NCI-H1417 (cell line): ENCODE measurements around the gene PPP4R1.
"Not testable (repeated sequence)": the region's sequence is repeated elsewhere in the genome, so short reads cannot be mapped to it uniquely, and the experiment has no call there.

ENCODE experiments used
- DNase-seq, 3 experiments: peaks; one replicate each; lab custom pipeline; 2025; lab: John Stamatoyannopoulos, UW

The PPP4R1 gene

DNA sequence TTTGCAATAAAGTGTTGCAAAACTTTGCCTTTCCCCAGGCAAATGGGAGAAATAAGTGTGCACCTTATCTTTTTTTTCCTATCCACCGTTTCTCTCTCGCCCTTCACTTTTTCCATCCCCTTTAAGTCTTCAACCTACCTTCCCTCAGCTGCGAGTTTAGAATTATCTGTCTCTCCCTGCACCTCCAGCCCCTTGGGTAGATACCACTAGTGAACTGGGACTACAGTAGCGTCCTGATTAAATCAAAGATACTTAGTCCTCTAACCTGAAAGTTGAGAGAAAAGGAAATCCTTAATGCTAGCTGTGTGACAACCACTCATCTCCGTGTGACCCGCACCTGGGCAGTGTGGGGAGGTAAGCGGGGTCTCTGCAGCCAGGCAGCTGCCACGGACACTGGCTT is 16.1 kb upstream of the PPP4R1 start:
- DNase-seq, result no peak

DNA sequence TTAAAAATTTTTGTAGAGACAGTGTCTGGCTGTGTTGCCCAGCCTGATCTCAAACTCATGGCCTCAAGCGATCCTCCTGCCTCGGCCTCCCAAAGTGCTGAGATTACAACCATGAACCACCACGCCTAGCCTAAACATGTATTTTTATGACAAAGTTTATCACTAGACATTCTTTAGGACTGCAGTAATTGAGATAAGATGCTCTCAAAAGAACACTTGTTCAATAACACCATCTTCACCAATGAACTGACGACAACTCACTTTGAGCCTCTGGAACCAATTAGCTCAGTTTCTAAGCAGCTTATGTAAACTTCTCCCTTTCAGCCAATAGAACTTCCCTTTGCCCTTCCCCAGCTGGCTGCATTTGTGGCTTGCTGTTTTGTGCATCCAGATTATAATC is 15.3 kb upstream of the PPP4R1 start:
- no peak for DNase-seq

DNA sequence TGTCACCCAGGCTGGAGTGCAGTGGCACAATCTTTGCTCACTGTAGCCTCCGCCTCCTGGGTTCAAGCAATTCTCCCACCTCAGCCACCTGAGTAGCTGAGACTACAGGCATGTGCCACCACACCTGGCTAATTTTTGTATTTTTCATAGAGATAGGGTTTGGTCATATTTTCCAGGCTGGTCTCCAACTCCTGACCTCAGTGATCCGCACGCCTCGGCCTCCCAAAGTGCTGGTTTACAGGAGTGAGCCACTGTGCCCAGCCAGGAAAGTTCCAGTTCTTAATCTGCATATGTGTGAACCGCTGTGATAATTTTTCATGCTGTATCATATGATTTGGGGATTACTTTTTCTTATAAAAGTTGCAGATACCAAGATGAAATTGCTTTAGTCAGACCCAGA is 14.6 kb upstream of the PPP4R1 start:
- no peak for DNase-seq

DNA sequence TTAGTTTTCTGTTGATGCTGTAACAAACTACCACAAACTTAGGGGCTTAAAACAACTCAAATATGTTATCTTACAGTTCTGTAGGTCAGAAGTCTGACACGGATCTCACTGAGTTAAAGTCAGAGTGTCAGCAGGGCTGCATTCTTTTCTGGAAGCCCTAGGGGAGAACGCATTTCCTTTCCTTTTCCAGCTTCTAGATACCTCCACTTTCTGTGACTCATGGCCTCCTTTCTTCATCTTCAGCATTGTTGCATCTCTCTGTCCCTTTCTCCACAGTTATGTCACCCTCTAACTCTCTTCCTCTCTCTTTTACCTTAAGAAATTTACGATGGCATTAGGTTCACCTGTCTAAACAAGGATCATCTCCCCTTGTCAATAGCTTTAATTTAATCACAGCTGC is 13.3 kb upstream of the PPP4R1 start:
- no peak for DNase-seq

DNA sequence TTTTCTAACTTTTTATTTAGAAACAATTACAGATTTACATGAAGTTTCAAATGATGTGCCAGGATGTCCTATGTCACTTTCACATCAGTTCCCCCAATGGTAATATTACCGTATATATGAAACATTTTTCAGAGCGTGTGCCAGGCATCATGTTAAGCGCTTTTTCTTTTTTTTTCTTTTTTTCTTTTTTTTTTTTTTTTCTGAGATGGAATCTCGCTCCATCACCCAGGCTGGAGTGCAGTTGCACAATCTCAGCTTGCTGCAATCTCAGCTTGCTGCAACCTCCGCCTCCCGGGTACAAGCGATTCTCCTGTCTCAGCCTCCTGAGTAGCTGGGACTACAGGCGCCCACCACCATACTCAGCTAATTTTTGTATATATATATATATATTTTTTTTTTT is 5.6 kb upstream of the PPP4R1 start:
- no peak for DNase-seq

DNA sequence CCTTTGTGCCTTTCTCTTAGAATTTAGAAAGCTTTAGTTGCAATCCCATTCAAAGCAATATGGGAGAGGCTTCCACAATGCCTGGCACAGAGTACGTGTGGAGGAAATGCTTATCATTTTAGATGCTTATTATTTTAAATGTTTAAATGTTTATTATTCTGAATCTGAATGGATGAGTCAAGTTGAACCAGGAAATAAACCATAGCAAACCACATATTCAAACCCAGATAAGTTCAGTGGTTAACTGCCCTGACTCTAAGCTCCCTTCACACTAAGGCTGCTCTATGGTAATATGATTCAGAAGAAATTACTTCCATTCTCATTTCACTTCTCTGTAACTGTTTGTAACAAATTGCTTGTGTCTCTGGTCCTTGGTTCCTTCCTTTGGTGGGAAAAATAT is 5.2 kb upstream of the PPP4R1 start:
- no peak for DNase-seq

DNA sequence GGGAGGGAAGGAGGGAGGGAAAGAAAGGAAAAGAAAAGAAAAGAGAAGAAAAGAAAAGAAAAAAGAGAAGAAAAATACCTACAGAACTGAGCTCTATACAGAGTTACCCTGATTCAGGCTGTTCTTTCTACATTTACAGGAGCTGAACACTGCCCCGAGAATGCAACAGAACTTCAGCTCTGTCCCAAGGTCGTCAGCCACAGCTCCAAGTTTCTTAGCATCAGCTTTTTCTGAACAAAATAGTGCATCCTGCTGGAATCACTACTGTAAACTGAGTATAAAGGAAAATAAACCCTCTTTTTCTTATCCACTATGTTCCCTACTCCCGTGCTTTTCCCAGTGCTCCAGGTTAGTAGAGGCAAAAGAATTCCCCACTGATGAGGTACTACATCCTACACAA is 4.7 kb upstream of the PPP4R1 start:
- DNase-seq, result no peak

DNA sequence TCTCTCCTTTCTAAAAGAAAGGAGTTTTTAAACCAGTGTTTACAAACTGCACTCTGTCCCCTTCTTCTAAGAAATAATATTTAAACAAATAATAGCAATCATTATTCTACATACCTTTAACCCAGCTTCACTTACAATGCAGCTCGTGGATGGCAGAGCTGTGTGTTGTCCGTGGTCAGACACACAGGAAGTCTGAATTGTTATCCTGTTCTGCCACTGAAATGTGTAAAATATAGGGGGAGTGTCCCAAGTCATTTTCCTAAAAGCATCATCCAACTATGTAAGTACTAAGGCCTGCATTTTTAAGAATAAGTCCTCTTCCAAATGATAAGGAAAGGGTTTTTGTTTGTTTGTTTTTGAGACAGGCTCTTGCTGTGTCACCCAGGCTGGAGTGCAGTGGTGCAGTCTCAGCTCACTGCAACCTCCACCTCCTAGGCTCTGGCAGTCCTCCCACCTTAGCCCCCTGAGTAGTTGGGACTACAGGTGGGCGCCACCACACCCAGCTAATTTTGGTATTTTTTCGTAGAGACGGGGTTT is 2.7 kb upstream of the PPP4R1 start:
- no peak for DNase-seq

DNA sequence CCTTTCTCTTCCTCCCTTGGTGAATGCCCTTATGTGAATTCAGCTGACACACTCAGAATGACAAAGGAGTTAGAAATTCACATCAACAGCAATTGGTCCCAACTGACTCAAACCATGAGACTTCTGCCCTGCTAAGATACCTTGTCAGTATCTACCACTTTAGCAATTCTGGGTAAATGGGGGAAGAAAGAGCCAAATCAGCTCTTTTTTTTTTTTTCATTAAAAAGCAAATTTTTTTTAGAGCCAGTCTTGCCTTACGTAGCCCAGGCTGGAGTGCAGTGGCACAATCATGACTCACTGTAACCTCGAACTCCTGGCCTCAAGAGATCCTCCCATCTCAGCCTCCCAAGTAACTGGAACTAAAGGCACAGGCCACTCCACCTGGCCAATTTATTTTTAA is 1.7 kb upstream of the PPP4R1 start:
- DNase-seq, result no peak

DNA sequence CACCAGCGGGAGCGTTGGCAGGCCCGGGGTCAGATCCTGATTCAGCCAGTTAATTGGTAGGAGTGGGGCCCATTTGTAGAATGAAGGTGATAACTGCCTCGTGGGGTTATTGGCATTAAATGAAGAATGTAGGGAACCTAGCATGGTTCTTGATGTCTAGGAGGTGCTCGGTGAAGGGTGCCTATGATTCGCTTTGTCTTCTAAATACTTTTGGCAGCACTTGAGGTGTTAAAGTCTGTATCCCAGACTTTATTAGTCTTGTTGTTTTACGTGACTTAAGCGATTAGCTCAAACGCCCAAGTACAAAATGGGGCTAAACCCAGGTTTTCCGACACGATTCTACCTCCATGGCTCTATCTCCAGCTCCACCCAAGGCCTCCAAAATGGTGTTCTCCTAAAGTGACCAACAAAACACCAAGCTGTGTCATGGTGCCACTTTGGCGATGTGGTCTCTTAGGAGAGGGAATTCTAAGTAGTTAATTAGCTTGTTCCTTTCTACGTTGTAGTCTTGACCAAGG is 980 bp upstream of the PPP4R1 start:
- DNase-seq, result peak in 1 of 3 experiments; percentile 41

DNA sequence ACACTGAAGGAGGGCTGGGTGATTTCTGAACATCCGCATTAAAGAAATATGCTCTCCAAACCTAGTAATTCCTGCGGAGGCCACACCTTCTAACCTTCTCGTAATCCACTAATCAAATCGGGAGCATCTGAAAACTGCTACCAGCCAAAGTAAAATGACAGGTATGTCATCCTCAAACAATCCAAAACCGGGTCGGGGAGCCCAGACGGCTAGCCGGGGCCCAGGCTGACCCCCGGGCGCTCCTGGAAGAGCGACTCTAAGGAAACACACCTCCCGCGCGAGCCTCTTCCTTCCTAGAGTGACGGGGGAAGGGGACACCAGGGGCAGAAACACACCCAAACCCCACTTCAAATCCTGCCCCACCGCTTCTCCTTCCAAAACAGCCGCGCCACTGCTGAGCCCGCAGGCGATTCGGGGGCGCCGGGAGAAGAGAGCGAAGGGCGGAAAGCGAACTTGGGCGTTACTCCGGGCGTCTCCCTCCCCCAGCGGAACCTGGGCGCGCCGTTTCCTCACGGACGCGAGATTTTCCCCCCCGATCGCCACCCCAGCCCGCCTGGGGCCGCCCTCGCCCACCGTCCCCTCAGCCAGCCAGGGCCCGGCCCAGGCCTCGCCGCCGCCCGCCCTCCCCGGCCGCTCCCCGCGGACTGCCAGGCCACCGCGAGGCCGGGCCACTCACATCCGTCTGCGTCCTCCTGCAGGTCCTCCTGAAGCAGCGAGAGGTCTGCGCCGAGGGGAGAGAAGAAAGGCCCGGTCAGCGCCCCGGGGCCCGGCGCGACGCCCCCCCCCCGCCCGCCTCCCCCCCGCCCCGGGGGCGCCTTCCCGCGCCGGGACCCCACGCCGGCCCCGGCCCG is 584 bp downstream of the PPP4R1 start:
- peak in 2 of 3 experiments; percentile 70 to 73 for DNase-seq

DNA sequence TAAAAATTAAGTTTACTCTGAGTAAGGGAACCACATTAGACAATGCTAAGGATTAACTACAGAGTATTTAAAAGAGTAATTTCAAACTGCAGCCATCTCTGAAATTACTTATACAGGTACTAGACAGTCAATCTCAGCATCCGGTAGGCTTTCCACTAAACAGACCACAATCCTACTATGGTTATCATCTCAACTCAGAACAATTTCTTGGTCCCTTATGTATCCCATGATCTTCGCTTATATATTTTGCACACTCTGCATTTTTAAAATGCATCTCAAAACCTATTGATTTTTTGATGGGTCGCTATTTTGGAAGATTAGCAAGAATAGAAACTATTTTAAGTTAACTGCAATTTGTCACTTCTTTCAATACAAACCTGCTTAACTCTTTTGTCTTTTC is 1.4 kb downstream of the PPP4R1 start:
- DNase-seq, result no peak

DNA sequence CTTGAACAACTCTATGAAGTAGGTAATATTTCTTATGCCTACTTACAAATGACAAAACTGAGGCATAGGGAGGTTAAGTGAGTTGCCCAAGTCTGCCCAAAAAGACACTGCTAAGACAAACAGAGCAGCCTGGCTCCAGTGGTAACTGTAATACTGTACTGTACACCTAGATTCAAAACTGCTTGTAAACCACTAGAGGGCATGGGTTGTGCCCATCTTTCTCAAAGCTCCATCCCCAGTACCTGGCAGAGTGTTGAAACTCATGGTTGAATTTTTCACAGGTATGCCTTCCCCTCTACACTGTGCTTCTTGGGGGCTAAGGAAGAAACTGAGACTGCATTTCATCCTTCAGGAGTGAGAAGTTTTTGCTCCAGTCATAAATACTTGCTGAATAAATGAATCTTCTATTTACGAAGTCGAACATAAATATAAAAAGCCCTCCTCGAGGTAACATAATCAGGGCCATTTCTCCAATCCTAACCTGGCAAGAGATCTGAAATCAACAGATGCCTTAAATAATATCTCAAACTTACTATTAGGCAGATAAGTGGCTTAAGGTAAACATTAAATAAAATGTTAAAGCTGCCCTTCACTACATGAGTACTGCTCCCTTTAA is 2.0 kb downstream of the PPP4R1 start:
- peak; percentile 32 to 77 (median 43) for DNase-seq

DNA sequence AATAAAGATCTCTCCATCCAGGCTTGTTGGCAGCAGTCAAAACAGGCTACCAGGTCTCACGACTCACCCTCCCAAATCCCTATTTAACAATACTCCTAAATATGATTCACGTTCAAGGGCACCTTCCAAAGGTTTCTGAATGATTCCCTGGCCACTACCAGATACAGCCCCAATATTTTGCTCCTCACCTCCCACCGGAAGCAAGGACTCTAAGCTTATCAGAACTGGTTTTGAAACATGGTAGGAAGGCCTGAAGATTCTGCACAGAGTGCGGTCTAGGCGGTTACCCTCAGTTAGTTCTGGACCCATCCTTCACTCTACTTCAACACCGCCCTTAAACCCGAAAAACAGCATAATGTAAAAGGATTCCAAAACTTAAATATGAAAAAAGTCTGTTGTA is 5.2 kb downstream of the PPP4R1 start:
- no peak for DNase-seq

DNA sequence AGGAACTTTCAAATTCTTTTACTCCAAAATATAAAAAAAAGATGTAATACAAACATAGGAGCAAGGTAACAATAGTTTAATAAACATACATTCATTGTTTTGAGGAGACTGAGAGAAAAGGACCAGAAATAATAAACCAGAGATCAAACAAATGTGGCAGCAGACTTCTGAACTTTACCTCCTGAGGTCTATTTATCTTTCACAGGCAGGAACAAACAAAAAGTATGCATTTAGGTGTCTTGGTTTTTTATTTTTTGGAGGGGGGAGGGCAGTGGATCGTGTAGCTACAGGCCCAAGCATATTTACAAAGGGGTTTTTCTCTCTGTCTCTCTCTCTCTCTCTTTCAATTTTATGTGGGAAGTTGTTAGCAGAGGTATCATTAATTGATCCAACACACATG is 5.6 kb downstream of the PPP4R1 start:
- peak in 2 of 3 experiments; percentile 6 to 59 for DNase-seq

DNA sequence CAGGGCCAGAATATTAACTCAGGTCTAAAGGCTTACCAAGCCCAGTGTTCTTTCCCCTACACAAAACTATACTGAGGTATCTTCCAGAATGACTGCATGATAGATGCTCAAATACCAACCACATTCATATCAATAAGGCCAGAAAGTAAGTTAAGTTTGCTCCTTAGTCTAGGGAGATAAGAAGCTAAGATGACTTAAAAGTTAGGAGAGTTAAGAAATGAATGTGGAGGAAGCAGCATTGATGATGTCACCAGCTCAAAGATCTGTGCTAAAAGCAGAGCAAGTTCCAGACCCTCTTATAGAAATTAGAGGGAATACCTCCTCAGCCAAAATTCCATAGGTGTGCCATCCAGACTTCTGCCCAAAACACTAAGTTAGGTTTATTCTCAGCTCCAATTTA is 6.1 kb downstream of the PPP4R1 start:
- no peak for DNase-seq

DNA sequence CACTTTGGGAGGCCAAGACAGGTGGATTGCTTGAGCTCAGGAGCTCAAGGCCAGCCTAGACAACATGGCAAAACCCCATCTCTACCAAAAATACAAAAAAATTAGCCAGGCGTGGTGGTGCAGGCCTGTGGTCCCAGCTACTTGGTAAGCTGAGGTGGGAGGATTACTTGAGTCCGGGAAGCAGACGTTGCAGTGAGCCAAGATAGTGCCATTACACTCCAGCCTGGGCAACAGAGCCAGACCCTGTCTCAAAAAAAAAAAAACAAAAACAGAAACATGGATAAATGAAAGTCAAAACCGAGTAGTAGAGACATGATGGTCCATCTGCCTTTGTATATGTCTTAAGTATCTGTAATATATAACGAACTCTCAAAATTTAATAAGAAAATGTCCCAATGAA is 7.2 kb downstream of the PPP4R1 start:
- not testable (repeated sequence) for DNase-seq

DNA sequence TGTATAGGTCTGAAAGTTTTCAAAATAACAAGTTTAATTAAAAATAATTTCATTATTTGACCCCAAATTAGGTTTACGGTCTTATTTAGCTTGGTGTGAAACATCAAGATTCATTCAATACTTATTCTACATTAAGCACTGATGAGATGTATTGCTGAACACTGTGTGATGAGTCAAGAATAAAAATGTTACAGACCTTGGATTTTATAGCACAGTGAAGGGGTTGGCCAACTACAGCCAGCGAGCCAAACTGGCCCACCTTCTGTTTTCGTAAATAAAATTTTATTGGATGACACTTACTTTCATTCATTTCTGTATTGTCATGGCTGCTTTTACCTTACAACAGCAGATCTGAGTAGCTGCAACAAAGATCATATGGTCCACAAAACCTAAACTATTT is 8.3 kb downstream of the PPP4R1 start:
- DNase-seq, result no peak

DNA sequence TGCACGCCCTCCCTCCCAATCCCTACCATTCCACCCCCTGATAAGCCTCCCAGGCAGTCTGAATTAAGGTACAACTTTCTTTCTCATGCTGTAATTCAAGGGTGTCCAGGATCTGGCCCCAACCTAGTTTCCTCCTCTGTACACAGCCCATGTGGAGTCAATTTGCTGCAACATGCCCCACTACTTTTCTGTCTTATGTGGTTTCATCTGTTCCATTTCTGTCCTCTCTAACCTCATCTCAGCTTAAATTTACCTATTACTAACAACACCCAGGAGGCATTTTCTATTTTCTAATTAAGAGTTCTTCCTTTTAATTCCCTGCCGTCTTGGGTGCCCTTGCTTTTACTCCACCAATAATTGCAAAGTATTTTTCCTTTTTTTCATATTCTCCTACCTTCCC is 10.0 kb downstream of the PPP4R1 start:
- no peak for DNase-seq

DNA sequence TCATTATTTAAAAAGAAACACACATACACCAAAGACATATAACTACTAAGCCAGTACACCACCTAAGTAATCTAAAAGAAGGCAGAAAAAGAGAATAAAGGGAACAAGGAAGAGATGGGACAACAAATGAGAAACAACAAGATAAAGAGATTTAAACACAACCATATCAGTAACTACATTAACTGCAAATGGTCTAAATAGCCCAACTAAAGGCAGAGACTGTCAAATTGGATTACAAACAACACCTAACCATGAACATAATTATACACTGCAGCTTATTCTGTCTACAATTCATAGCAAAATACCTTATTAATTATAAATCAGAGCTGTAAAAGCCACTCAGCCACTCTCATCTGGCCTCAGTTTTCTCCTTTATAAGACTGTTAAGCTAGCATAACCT is 15.0 kb downstream of the PPP4R1 start:
- DNase-seq, result no peak

DNA sequence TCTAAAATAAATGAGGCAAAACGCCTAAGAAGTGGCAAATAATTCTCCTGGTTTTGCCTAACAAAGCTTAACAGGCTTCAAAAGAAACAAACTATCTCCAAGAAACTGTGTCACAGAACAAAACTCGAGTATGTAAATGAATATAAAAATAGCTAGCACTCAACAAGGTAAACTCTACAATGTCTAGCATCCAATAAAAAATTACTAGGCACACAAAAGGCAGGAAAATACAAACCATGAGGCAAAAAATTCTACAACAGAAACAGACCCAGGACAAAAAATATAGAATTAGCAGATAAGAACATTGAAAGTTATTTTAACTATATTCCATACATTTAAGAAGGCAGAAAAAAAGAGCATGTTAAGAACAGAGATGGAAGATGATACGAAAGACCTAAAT is 16.8 kb downstream of the PPP4R1 start:
- DNase-seq, result no peak

DNA sequence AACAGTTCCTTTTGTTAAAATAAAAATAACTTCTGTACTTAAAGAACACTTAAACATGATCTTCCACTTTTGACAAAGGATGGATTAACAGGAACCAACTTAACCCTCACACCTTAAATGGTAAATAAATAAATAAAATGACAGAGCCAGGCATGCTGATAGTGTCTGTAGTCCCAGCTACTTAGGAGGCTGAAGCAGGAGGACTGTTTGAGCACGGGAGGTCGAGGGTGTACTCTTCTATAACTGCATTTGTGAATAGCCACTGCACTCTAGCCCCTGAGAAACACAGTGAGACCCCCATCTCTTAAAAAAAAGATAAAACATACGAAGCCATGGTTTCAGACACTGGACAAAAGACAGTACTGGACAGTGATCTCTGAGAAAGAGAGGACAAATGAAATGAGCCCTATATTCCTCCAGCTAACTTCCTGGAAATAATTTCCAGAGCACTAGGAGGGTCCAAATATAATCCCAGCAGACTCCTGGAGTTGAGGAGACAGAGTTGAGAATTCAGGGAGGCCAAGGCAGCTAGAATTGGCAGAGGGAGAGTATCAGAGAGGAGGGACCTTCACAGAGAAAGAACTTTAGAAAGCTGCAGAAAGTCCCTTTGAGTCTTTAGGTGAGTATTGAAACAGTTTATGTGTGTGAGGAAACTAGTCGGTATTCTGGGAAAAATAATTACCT is 17.4 kb downstream of the PPP4R1 start:
- no peak for DNase-seq

DNA sequence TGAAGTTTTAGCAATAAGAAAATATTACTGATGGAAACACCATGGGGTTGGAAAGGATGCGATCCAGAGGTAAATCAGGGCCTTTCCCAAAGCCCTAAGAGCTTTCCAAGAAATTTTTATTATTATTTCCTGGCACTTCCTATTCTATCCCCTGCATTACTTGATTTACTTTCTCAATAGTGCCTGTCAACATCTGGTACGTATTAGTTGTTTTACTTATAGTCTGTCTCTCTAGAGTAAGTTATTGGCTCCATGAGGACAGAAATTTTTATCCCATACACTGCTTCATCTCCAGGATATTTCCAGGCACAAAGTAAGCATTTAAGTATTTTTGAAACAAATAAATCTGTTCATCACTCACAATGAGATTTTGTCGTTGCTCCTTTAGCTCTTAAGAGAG is 18.1 kb downstream of the PPP4R1 start:
- no peak for DNase-seq
